Ishikawa (cell line): ENCODE results near the gene RO60.

Source experiments
- CEBPB ChIP-seq: IDR thresholded peaks from 2 replicates; pipeline ENCODE4 v1.6.1; 2012
- CREB1 ChIP-seq: IDR thresholded peaks from 2 replicates; pipeline ENCODE4 v1.6.1; 2012; ENCODE audit warnings: low read depth
- EGR1 ChIP-seq: IDR thresholded peaks from 2 replicates; pipeline ENCODE4 v1.6.1; 2012
- EP300 ChIP-seq: IDR thresholded peaks from 2 replicates; pipeline ENCODE4 v1.6.1; 2012; ENCODE audit warnings: borderline replicate concordance
- FOXM1 ChIP-seq: IDR thresholded peaks from 2 replicates; pipeline ENCODE4 v1.6.1; 2012; ENCODE audit warnings: low read depth, borderline replicate concordance
- NFIC ChIP-seq: IDR thresholded peaks from 2 replicates; pipeline ENCODE4 v1.6.1; 2012
- RAD21 ChIP-seq: IDR thresholded peaks from 2 replicates; pipeline ENCODE4 v1.6.1; 2012; ENCODE audit warnings: low read depth
- REST ChIP-seq: IDR thresholded peaks from 2 replicates; pipeline ENCODE4 v1.6.1; 2012; ENCODE audit warnings: low read depth, mild to moderate bottlenecking
- TAF1 ChIP-seq: IDR thresholded peaks from 2 replicates; pipeline ENCODE4 v1.6.1; 2012; ENCODE audit warnings: low read depth, mild to moderate bottlenecking
- TCF12 ChIP-seq: IDR thresholded peaks from 2 replicates; pipeline ENCODE4 v1.6.1; 2012; ENCODE audit warnings: low read depth
- TEAD4 ChIP-seq: IDR thresholded peaks from 2 replicates; pipeline ENCODE4 v1.6.1; 2012
- USF1 ChIP-seq: IDR thresholded peaks from 2 replicates; pipeline ENCODE4 v1.6.1; 2012
- YY1 ChIP-seq: IDR thresholded peaks from 2 replicates; pipeline ENCODE4 v1.6.1; 2012; ENCODE audit warnings: low read depth
- ZBTB7A ChIP-seq: IDR thresholded peaks from 2 replicates; pipeline ENCODE4 v1.6.1; 2012; ENCODE audit warnings: low read depth
- TF ChIP-seq, protein P1 (sequence below): IDR thresholded peaks from 2 replicates; pipeline ENCODE4 v1.6.1; 2012

Gene RO60

GRCh38 chr1:193070942-193071341, 11.5 kb downstream of the RO60 start:
- TF ChIP-seq TCF12 (no peak), REST (no peak), CREB1 (no peak), FOXM1 (no peak), USF1 (no peak), TAF1 (no peak), TEAD4 (no peak), EGR1 (no peak), CEBPB (no peak), ZBTB7A (no peak), YY1 (no peak), EP300 (no peak), NFIC (no peak), RAD21 (no peak)
- TF ChIP-seq, protein P1, sequence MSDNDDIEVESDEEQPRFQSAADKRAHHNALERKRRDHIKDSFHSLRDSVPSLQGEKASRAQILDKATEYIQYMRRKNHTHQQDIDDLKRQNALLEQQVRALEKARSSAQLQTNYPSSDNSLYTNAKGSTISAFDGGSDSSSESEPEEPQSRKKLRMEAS, result no peak

GRCh38 chr1:193077991-193078390, 18.6 kb downstream of the RO60 start:
- no peak for TF ChIP-seq REST
- TF ChIP-seq, protein P1, result no peak
- TF ChIP-seq EP300, result no peak
- no peak for TF ChIP-seq EGR1
- TF ChIP-seq CEBPB, result no peak
- no peak for TF ChIP-seq ZBTB7A
- TF ChIP-seq TEAD4, result no peak
- TF ChIP-seq NFIC, result no peak
- no peak for TF ChIP-seq CREB1
- no peak for TF ChIP-seq TAF1
- no peak for TF ChIP-seq YY1
- TF ChIP-seq RAD21, result no peak
- TF ChIP-seq USF1, result no peak
- TF ChIP-seq TCF12, result no peak
- no peak for TF ChIP-seq FOXM1

DNA sequence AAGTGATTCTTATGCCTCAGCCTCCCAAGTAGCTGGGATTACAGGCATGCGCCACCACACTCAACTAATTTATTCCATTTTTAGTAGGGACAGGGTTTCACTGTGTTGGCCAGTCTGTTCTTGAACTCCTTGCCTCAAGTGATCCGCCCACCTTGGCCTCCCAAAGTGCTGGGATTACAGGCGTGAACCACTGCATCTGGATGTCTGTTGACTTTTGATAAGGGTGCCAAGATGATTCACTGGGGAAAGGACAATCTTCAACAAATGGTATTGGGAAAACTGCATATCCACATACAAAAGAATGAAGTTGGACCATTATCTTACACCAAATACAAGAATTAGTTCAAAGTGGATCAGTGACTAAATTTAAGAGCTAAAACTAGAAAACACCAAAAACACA, 19.8 kb downstream of the RO60 start:
- TF ChIP-seq FOXM1 (no peak), TCF12 (no peak), TEAD4 (no peak), EP300 (no peak), USF1 (no peak), REST (no peak), EGR1 (no peak), TAF1 (no peak), NFIC (no peak), RAD21 (no peak), CREB1 (no peak), ZBTB7A (no peak), CEBPB (no peak), YY1 (no peak)
- TF ChIP-seq, protein P1, result no peak
